Right lobe of liver (tissue), 4 donors: ENCODE results near the gene FRMD4A.
"Not testable (repeated sequence)": the region's sequence is repeated elsewhere in the genome, so short reads cannot be mapped to it uniquely, and the experiment has no call there.

Experiments
- POLR2A ChIP-seq: fragments of 450-650 bp; IDR thresholded peaks from one replicate; pipeline ENCODE4 v1.6.1; 2017; ENCODE audit warnings: antibody characterized with exemption, mild to moderate bottlenecking
- TF ChIP-seq, protein P1 (sequence below), 4 donors: fragments of 200-600 bp in 3 of 4; fragments of 450-650 bp in 1 of 4; IDR thresholded peaks; one replicate each; pipeline versions ENCODE4 v1.5.1 to v1.8.0; 2016 to 2022; ENCODE audit warnings: antibody characterized with exemption in 4 of 4, mild to moderate bottlenecking in 2 of 4
- donor health status: DM: no; HTN: no; CAD: no.
- donor health status: DM: no; HTN: no; CAD: no.
- donor health status: DM: no; HTN: yes; CAD: no.

DNA sequence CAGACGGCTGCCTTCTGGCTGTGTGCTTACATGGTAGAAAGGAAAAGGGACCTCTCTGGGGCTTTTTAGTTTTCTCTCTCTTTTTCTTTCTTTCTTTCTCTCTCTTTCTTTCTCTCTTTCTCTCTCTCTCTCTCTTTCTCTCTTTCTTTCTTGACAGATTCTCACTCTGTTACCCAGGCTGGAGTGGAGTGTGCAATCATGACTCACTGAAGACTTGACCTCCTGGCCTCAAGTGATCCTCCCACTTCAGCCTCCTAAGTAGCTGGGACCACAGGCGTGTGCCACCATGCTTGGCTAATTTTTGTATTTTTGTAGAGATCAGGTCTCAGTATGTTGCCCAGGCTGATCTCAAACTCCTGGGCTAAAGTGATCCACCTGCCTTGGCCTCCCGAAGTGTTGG, 409.6 kb downstream of the FRMD4A start:
- TF ChIP-seq, protein P1, sequence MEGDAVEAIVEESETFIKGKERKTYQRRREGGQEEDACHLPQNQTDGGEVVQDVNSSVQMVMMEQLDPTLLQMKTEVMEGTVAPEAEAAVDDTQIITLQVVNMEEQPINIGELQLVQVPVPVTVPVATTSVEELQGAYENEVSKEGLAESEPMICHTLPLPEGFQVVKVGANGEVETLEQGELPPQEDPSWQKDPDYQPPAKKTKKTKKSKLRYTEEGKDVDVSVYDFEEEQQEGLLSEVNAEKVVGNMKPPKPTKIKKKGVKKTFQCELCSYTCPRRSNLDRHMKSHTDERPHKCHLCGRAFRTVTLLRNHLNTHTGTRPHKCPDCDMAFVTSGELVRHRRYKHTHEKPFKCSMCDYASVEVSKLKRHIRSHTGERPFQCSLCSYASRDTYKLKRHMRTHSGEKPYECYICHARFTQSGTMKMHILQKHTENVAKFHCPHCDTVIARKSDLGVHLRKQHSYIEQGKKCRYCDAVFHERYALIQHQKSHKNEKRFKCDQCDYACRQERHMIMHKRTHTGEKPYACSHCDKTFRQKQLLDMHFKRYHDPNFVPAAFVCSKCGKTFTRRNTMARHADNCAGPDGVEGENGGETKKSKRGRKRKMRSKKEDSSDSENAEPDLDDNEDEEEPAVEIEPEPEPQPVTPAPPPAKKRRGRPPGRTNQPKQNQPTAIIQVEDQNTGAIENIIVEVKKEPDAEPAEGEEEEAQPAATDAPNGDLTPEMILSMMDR (IDR thresholded peaks at IDR 0.05) = not testable (repeated sequence)
- TF ChIP-seq POLR2A = not testable (repeated sequence)
